Esophagus squamous epithelium (tissue), 5 donors: ENCODE results near the gene FOXL1. TPM values are rescaled to one million over a fixed set of nuclear protein-coding genes. Genes with fewer than 3 reads are reported as not detected.

Experiments used
- DNase-seq: peaks from one replicate; lab custom pipeline; 2025; lab: John Stamatoyannopoulos, UW
- H3K27ac ChIP-seq, 4 donors: fragments of 200-600 bp; sonication (generic); one replicate each; pipeline ENCODE4 v1.5.1; 2016 to 2019; ENCODE audit warnings: mild to moderate bottlenecking in 1 of 4
- H3K27me3 ChIP-seq, 4 donors: fragments of 200-600 bp; sonication (generic); 1 replicate in 3 of 4; 2 replicates in 1 of 4; pipeline versions ENCODE4 v1.5.1 to v1.6.0; 2017 to 2021; ENCODE audit warnings: antibody characterized with exemption in 1 of 4
- H3K36me3 ChIP-seq, 3 donors: fragments of 200-600 bp; sonication (generic); one replicate each; pipeline ENCODE4 v1.5.1; 2016 to 2019
- H3K4me1 ChIP-seq, 3 donors: fragments of 200-600 bp; sonication (generic); one replicate each; pipeline ENCODE4 v1.5.1; 2017 to 2019
- H3K4me3 ChIP-seq, 4 donors: fragments of 200-600 bp; sonication (generic); 1 replicate in 3 of 4; 2 replicates in 1 of 4; pipeline ENCODE4 v1.5.1; 2016 to 2019; ENCODE audit warnings: mild to moderate bottlenecking in 2 of 4, moderate library complexity in 1 of 4
- H3K9me3 ChIP-seq, 3 donors: fragments of 200-600 bp; sonication (generic); one replicate each; pipeline ENCODE4 v1.5.1; 2016 to 2019
- POLR2A ChIP-seq, 4 donors: fragments of 450-650 bp; IDR thresholded peaks; one replicate each; pipeline ENCODE4 v1.6.1; 2017; ENCODE audit warnings: antibody characterized with exemption in 4 of 4, mild to moderate bottlenecking in 4 of 4, moderate library complexity in 3 of 4
- WGBS, 2 donors: methylation state at CpG; one replicate each; pipeline ENCODE4 v1.1.5; 2018; 5-methylcytosine and 5-hydroxymethylcytosine counted together
- intact Hi-C: fragments of 100-400 bp; cut with DNase I; formaldehyde crosslinking; loops from one replicate; pipeline ENCODE4 v1.15.0; 2022
- total RNA-seq, 4 donors: library from RNA; depleted of rRNA; stranded (reverse); fragments of >200 nt; gene quantifications; one replicate each; pipeline ENCODE4 v1.1.0, GENCODE V29; 2016
- TF ChIP-seq, protein P1 (sequence below), 6 experiments: fragments of 450-650 bp in 4 of 6; fragments of 200-600 bp in 2 of 6; sonication (generic) in 2 of 6; IDR thresholded peaks; one replicate each; pipeline ENCODE4 v1.5.1; 2016 to 2019; ENCODE audit warnings: antibody characterized with exemption in 6 of 6, mild to moderate bottlenecking in 4 of 6, moderate library complexity in 4 of 6
- donor health status: DM: yes; HTN: yes; CAD: no.

The FOXL1 gene
- total RNA-seq, 4 donors from 2014 or later = 0.13 to 1.6 (median 0.57) TPM; not detected in 1

GRCh38 chr16:86568677-86569623, 9.4 kb upstream of the FOXL1 start:
- no peaks in the 10 kb centered on the region for H3K36me3 ChIP-seq
- WGBS, 2 donors = 15 to 30% methylated on average over 8 to 20 of the region's 33 CpGs
- H3K27ac ChIP-seq = peak overlapping the region in 3 of 4 donors; percentile 4 to 75 (median 68)
- no peaks in the 10 kb centered on the region for H3K9me3 ChIP-seq
- TF ChIP-seq, protein P1, sequence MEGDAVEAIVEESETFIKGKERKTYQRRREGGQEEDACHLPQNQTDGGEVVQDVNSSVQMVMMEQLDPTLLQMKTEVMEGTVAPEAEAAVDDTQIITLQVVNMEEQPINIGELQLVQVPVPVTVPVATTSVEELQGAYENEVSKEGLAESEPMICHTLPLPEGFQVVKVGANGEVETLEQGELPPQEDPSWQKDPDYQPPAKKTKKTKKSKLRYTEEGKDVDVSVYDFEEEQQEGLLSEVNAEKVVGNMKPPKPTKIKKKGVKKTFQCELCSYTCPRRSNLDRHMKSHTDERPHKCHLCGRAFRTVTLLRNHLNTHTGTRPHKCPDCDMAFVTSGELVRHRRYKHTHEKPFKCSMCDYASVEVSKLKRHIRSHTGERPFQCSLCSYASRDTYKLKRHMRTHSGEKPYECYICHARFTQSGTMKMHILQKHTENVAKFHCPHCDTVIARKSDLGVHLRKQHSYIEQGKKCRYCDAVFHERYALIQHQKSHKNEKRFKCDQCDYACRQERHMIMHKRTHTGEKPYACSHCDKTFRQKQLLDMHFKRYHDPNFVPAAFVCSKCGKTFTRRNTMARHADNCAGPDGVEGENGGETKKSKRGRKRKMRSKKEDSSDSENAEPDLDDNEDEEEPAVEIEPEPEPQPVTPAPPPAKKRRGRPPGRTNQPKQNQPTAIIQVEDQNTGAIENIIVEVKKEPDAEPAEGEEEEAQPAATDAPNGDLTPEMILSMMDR (IDR thresholded peaks at IDR 0.05) = no peak
- no peak for TF ChIP-seq POLR2A (IDR thresholded peaks at IDR 0.05)
- intact Hi-C loops = loop anchor here (10.0 kb wide), 1 partner anchor 716 kb away; no protein-coding TSS in a partner anchor
- H3K27me3 ChIP-seq = peaks cover 21 to 100% (median 36%) of the 10 kb centered on the region in 4 donors
- no peak for DNase-seq
- H3K4me3 ChIP-seq = peak overlapping the region in 3 of 4 donors; percentile 12 to 62 (median 43)
- H3K4me1 ChIP-seq = peaks cover 3 to 31% (median 7%) of the 10 kb centered on the region in 3 donors

DNA sequence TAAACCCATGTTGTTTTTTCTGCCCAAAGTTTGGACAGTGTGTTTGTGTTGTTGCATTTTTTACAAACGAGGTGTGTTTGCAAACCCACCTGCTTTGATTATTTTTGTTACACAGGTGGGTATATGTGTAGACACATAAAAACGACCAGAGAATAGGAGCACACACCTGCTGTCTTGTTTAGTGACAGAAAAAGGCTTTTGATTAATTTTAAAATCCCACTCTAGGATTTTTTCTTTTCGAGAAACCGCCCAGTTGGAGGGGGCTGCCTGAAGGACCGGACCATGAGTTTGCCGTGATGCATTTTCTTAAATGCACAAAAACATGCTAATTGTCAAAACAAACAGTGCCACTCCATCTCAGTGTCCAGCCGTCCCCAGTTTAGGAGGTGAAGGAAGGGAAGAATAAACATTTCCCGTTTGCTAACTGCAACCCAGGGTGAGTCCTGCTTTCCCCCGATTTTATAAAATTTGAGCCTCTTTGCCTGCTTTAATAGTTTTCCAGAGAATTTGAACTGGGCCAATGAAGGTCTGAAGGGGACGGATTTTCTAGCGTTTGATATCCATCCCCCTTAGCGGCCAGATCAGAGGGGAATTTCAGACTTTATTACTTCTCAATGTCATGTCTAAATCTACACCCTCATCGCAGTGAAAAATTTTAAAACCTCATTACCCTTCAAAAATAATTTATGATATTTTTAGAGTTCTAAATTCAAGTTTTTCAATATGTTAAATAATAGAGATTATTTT, 8.5 kb upstream of the FOXL1 start:
- H3K27me3 ChIP-seq = peaks cover 15 to 100% (median 30%) of the 10 kb centered on the region in 4 donors
- H3K9me3 ChIP-seq = no peaks in the 10 kb centered on the region
- no peak for DNase-seq
- TF ChIP-seq POLR2A (IDR thresholded peaks at IDR 0.05) = no peak
- TF ChIP-seq, protein P1 (IDR thresholded peaks at IDR 0.05) = no peak
- intact Hi-C loops = loop anchor here (10.0 kb wide), 2 partner anchors 305 to 715 kb away; no protein-coding TSS in a partner anchor
- H3K36me3 ChIP-seq = no peaks in the 10 kb centered on the region
- H3K27ac ChIP-seq = no peak overlapping the region
- H3K4me1 ChIP-seq = peaks cover 0 to 28% (median 4%) of the 10 kb centered on the region in 3 donors
- peak overlapping the region in 2 of 4 donors; percentile 2 to 38 for H3K4me3 ChIP-seq
- 59 to 61% methylated on average over 13 of the region's 13 CpGs for WGBS, 2 donors

GRCh38 chr16:86570558-86571529, 7.5 kb upstream of the FOXL1 start:
- 76 to 82% methylated on average over 22 to 24 of the region's 28 CpGs for WGBS, 2 donors
- no peak overlapping the region for H3K27ac ChIP-seq
- DNase-seq = no peak
- peaks cover 10 to 100% (median 24%) of the 10 kb centered on the region in 4 donors for H3K27me3 ChIP-seq
- H3K4me3 ChIP-seq = peak overlapping the region in 1 of 4 donors; percentile 18
- H3K9me3 ChIP-seq = no peaks in the 10 kb centered on the region
- TF ChIP-seq, protein P1 (IDR thresholded peaks at IDR 0.05) = no peak
- H3K36me3 ChIP-seq = no peaks in the 10 kb centered on the region
- intact Hi-C loops = loop anchor here (10.0 kb wide), 1 partner anchor 304 kb away; no protein-coding TSS in a partner anchor
- H3K4me1 ChIP-seq = peaks cover under 1 to 31% (median 3%) of the 10 kb centered on the region in 3 donors

DNA sequence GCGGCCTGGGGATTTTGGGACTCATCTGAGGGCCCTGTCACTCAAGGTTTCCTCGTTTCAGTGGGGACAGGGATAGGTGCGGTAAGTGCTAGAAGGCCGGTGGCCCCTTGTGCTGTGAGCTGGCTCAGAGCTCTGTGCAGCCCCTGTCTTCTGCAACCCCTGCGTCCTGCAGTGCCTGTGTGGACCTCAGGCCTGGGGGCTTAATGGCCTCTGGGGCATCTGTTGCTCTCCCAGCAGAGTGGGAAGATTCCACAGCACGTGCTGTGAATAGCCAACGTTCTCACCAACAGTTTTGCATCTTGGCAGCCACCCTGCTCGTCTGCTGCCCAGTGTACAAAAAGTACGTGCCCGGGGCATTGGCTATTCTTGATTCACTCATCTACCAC, 6.8 kb upstream of the FOXL1 start:
- no peaks in the 10 kb centered on the region for H3K9me3 ChIP-seq
- DNase-seq = no peak
- peak overlapping the region in 1 of 4 donors; percentile 7 for H3K4me3 ChIP-seq
- intact Hi-C loops = loop anchor here (10.0 kb wide), 1 partner anchor 303 kb away; no protein-coding TSS in a partner anchor
- peaks cover 11 to 100% (median 22%) of the 10 kb centered on the region in 4 donors for H3K27me3 ChIP-seq
- no peaks in the 10 kb centered on the region for H3K36me3 ChIP-seq
- TF ChIP-seq POLR2A (IDR thresholded peaks at IDR 0.05) = no peak
- TF ChIP-seq, protein P1 (IDR thresholded peaks at IDR 0.05) = no peak
- peaks cover 0 to 31% (median 10%) of the 10 kb centered on the region in 3 donors for H3K4me1 ChIP-seq
- H3K27ac ChIP-seq = no peak overlapping the region
- 45 to 54% methylated on average over 5 of the region's 10 CpGs for WGBS, 2 donors
